ENCODE data around the gene PSMD7.

DNA sequence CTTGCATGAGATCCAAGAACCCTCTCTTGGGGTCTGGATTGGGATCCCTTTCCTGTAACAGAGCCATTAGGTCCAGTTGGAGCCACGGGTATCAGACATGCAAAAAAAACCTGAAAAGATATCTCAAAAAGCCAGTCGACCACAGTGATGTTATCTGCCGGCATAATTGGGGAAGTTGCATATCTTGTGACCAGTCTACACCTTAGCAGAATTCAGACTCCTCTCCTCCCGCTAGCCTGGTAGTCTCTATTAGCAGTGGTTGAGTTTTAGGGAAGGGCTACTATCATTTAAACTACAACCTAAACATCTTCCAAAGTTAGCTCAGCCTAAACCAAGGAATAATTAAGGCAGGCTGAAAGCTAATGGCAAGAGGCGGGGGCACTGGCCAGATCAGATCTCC lies 16.2 kb upstream of the PSMD7 start:
- TF ChIP-seq CTCF (IDR thresholded peaks at IDR 0.05; ENCODE audit: insufficient read depth, low read depth, low read length) (no peak), EZH2 (IDR thresholded peaks at IDR 0.05; ENCODE audit: insufficient read depth, low read length) (no peak)
